MCF 10A (cell line): Measurements from ENCODE around the gene THOC5. TPM values are rescaled to one million over a fixed set of nuclear protein-coding genes. Genes with fewer than 3 reads are reported as not detected.
"Not testable (repeated sequence)": the region's sequence is repeated elsewhere in the genome, so short reads cannot be mapped to it uniquely, and the experiment has no call there.

Source experiments
- BruUV-seq: library from RNA; stranded (reverse); fragments of 400-500 nt; replicated peaks from 2 replicates; lab custom pipeline; 2021; lab: Mats Ljungman, UMichigan
- CTCF ChIA-PET: fragments of 300-600 bp; sonication (Branson Sonifier 250); formaldehyde crosslinking; extraction: SDS; loops from one replicate; lab custom pipeline; 2021; ENCODE audit warnings: antibody characterized with exemption, inconsistent platforms; lab: Yijun Ruan, JAX
- POLR2A ChIA-PET: fragments of 300-600, 350-650 bp; sonication (Branson Sonifier 250); formaldehyde crosslinking; extraction: SDS; loops from one replicate; lab custom pipeline; 2020; ENCODE audit warnings: antibody characterized with exemption, inconsistent platforms; lab: Yijun Ruan, JAX
- DNase-seq: peaks from one replicate; pipeline ENCODE4 v3.0.0-alpha.2; 2018; ENCODE audit not compliant: unreplicated experiment
- H3K27ac Mint-ChIP-seq: one replicate; pipeline ENCODE4 v1.8.0; 2022; ENCODE audit warnings: mild to moderate bottlenecking, low read depth, mixed read lengths; ENCODE audit not compliant: unreplicated experiment
- H3K27me3 Mint-ChIP-seq: one replicate; pipeline ENCODE4 v1.8.0; 2022; ENCODE audit warnings: mixed read lengths; ENCODE audit not compliant: insufficient read depth, unreplicated experiment
- H3K36me3 Mint-ChIP-seq: one replicate; pipeline ENCODE4 v1.8.0; 2022; ENCODE audit warnings: mild to moderate bottlenecking, moderate library complexity, mixed read lengths; ENCODE audit not compliant: insufficient read depth, unreplicated experiment
- H3K4me1 Mint-ChIP-seq: one replicate; pipeline ENCODE4 v1.8.0; 2022; ENCODE audit warnings: mixed read lengths; ENCODE audit not compliant: insufficient read depth, unreplicated experiment
- H3K4me3 Mint-ChIP-seq: one replicate; pipeline ENCODE4 v1.8.0; 2022; ENCODE audit warnings: mild to moderate bottlenecking, moderate library complexity, mixed read lengths; ENCODE audit not compliant: unreplicated experiment
- H3K9me3 Mint-ChIP-seq: one replicate; pipeline ENCODE4 v1.8.0; 2022; ENCODE audit warnings: mixed read lengths; ENCODE audit not compliant: unreplicated experiment
- intact Hi-C: fragments of 100-400 bp; cut with micrococcal nuclease; formaldehyde crosslinking; loops from 2 replicates; pipeline ENCODE4 v1.14.1; 2022
- total RNA-seq: library from RNA; stranded (reverse); gene quantifications from 2 replicates; pipeline ENCODE4 v1.2.3, GENCODE V29; 2022
- TF ChIP-seq, protein P1 (sequence below): fragments of 200-600 bp; IDR thresholded peaks from one replicate; pipeline ENCODE4 v1.8.0; 2022; ENCODE audit warnings: antibody characterized with exemption, mild to moderate bottlenecking; ENCODE audit not compliant: unreplicated experiment

THOC5 gene
- total RNA-seq, 1 experiment from 2014 or later = 51.3 TPM

DNA sequence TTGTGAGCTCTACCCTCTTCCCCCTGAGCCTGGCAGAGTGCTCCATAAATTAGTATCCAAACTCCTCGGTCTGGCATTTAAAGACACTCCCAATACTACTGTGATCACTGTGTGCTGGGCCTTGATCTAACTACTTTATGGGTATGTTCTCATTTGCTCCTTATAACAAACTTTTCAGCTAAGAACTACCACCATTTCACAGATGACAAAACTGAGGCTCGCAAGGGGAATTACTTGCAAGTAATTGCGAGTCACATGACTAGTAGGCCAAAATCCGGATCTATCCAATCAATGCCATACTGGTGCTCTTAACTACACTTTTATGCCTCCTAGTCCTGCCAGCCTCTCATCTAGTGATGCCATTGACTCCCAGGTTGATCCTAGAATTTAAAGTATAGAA, 3.6 kb downstream of the THOC5 start:
- TF ChIP-seq, protein P1, sequence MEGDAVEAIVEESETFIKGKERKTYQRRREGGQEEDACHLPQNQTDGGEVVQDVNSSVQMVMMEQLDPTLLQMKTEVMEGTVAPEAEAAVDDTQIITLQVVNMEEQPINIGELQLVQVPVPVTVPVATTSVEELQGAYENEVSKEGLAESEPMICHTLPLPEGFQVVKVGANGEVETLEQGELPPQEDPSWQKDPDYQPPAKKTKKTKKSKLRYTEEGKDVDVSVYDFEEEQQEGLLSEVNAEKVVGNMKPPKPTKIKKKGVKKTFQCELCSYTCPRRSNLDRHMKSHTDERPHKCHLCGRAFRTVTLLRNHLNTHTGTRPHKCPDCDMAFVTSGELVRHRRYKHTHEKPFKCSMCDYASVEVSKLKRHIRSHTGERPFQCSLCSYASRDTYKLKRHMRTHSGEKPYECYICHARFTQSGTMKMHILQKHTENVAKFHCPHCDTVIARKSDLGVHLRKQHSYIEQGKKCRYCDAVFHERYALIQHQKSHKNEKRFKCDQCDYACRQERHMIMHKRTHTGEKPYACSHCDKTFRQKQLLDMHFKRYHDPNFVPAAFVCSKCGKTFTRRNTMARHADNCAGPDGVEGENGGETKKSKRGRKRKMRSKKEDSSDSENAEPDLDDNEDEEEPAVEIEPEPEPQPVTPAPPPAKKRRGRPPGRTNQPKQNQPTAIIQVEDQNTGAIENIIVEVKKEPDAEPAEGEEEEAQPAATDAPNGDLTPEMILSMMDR = no peak
- H3K36me3 Mint-ChIP-seq = peaks cover 51% of the 10 kb centered on the region
- no peak overlapping the region for H3K27ac Mint-ChIP-seq
- H3K4me1 Mint-ChIP-seq = peaks cover 16% of the 10 kb centered on the region
- no peaks in the 10 kb centered on the region for H3K27me3 Mint-ChIP-seq
- intact Hi-C loops = no loop called here
- DNase-seq = no peak
- ChIA-PET POLR2A (no interaction called here), CTCF (interaction anchor here (0.6 kb wide), 1 partner anchor 135 kb away, joined by 3 read pairs; no protein-coding TSS in a partner anchor)
- H3K4me3 Mint-ChIP-seq = no peak overlapping the region
- no TSS peak for BruUV-seq
- no peaks in the 10 kb centered on the region for H3K9me3 Mint-ChIP-seq

DNA sequence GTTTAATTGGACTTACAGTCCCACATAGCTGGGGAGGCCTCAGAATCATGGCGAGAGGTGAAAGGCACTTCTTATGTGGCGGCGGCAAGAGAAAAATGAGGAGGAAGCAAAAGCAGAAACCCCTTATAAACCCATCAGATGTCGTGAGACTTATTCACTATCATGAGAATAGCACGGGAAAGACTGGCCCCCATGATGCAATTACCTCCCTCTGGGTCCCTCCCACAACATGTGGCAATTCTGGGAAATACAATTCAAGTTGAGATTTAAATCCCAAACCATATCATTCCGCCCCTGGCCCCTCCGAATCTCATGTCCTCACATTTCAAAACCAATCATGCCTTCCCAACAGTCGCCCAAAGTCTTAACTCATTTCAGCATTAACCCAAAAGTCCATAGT, 8.5 kb downstream of the THOC5 start:
- peaks cover 98% of the 10 kb centered on the region for H3K36me3 Mint-ChIP-seq
- H3K27ac Mint-ChIP-seq, DNase-seq, H3K4me3 Mint-ChIP-seq, POLR2A ChIA-PET, H3K9me3 Mint-ChIP-seq, H3K27me3 Mint-ChIP-seq, BruUV-seq, H3K4me1 Mint-ChIP-seq, intact Hi-C loops: not testable (repeated sequence)
- CTCF ChIA-PET = interaction anchor here (0.6 to 1.1 kb wide), 2 partner anchors 9 to 470 kb away, joined by 3 read pairs; no protein-coding TSS in a partner anchor

DNA sequence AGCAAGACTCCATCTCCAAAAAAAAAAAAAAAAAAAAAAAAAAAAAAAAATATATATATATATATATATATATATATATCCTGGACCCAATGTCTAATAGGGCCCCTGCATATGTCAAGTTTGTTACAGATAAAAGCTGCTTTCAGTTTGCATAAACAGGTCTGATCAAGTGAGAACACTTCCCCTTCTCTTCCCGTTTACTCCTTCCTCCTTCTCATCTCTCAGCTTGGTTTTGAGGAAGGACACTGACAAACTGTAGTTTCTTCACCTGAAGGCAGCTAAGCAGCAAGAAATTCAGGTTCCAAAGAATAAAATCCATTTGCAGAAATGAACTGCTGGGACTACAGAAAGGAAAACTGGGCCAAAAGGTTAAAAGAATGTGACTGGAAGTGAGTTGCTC, 11.7 kb downstream of the THOC5 start:
- Mint-ChIP-seq H3K27me3 (no peaks in the 10 kb centered on the region), H3K36me3 (peaks cover 99% of the 10 kb centered on the region), H3K4me3 (no peak overlapping the region), H3K9me3 (no peaks in the 10 kb centered on the region), H3K4me1 (no peaks in the 10 kb centered on the region), H3K27ac (no peak overlapping the region)
- DNase-seq = no peak
- CTCF ChIA-PET = interaction anchor here (0.9 kb wide), 1 partner anchor 12 kb away, joined by 5 read pairs; the partner anchor contains the start of gene THOC5
- TF ChIP-seq, protein P1 = no peak
- BruUV-seq = no TSS peak
- POLR2A ChIA-PET = interaction anchor here (0.8 kb wide), 1 partner anchor 12 kb away, joined by 5 read pairs; the partner anchor contains the start of gene THOC5
- intact Hi-C loops = no loop called here

DNA sequence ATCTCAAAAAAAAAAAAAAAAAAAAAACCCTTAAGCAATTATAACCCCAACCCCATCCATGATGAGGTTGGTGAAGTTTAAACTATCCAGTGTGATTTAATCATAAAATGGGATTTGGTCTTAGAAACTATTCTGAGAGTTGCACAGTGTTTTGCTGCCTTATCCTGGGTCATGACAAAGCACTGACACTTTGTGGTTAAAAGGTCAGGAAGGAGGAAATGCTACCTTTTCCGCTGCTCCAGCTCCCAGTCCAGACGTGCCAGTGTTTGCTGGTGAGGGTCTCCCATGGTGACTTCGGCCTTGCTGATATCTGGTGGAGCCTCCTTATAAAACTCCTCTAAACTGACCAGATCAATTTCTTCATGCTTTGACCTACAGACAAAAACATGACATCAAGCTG, 14.5 kb downstream of the THOC5 start:
- Mint-ChIP-seq H3K27me3 (no peaks in the 10 kb centered on the region), H3K36me3 (peaks cover 98% of the 10 kb centered on the region), H3K27ac (no peak overlapping the region), H3K4me1 (no peaks in the 10 kb centered on the region), H3K9me3 (peaks cover 3% of the 10 kb centered on the region), H3K4me3 (no peak overlapping the region)
- DNase-seq = no peak
- TF ChIP-seq, protein P1 = no peak
- ChIA-PET POLR2A (interaction anchor here (1.3 kb wide), 1 partner anchor 14 kb away, joined by 3 read pairs; the partner anchor contains the start of gene THOC5), CTCF (no interaction called here)
- no TSS peak for BruUV-seq
- intact Hi-C loops = no loop called here
